PC-3 (cell line): ENCODE data around the gene CD3E.

Source experiments
- EZH2 ChIP-seq: fragments of 300-600 bp; sonication (generic); IDR thresholded peaks from one replicate; pipeline ENCODE4 v1.6.1; 2017; ENCODE audit warnings: antibody characterized with exemption, mild to moderate bottlenecking, low read length; ENCODE audit not compliant: unreplicated experiment
- EZH2phosphoT487 ChIP-seq: fragments of 300-600 bp; sonication (generic); IDR thresholded peaks from 2 replicates; pipeline ENCODE4 v1.6.1; 2018; ENCODE audit warnings: mild to moderate bottlenecking, antibody characterized with exemption, low read length, borderline replicate concordance
- TF ChIP-seq, protein P1 (sequence below): fragments of 300-600 bp; sonication (generic); conservative IDR thresholded peaks from 2 replicates; pipeline ENCODE4 v1.5.1; 2017; ENCODE audit warnings: antibody characterized with exemption, low read depth, mild to moderate bottlenecking, low read length

DNA sequence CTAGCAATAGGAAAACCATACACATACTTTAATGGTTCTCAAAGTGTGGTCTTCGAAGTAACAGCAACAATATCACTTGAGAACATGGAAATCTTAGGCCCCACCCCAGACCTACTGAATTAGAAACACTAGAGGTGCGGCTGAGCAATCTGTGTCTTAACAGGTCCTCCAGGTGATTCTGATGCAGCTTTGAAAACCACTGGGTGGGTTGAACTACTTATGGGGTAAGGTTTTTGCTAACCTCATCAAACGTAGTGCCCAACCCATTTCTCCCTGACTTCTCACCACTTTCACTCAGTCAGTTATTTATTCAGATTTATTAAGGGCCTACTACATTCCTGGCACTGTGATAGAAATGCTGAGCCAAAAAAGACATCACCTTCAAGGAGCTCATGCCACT is 44.2 kb upstream of the CD3E start:
- TF ChIP-seq, protein P1, sequence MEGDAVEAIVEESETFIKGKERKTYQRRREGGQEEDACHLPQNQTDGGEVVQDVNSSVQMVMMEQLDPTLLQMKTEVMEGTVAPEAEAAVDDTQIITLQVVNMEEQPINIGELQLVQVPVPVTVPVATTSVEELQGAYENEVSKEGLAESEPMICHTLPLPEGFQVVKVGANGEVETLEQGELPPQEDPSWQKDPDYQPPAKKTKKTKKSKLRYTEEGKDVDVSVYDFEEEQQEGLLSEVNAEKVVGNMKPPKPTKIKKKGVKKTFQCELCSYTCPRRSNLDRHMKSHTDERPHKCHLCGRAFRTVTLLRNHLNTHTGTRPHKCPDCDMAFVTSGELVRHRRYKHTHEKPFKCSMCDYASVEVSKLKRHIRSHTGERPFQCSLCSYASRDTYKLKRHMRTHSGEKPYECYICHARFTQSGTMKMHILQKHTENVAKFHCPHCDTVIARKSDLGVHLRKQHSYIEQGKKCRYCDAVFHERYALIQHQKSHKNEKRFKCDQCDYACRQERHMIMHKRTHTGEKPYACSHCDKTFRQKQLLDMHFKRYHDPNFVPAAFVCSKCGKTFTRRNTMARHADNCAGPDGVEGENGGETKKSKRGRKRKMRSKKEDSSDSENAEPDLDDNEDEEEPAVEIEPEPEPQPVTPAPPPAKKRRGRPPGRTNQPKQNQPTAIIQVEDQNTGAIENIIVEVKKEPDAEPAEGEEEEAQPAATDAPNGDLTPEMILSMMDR: no peak
- no peak for TF ChIP-seq EZH2
- no peak for TF ChIP-seq EZH2phosphoT487
